Transverse colon (tissue), 4 donors: ENCODE results near the gene AGAP1.

ENCODE experiments used
- CTCF ChIP-seq, 5 experiments: fragments of 200-600 bp in 3 of 5; fragments of 450-650 bp in 2 of 5; sonication (generic) in 3 of 5; IDR thresholded peaks; 1 replicate in 2 of 5; 2 replicates in 3 of 5; pipeline ENCODE4 v1.5.1; 2016 to 2017; ENCODE audit warnings: antibody characterized with exemption in 5 of 5, inconsistent platforms in 3 of 5, mild to moderate bottlenecking in 2 of 5, moderate library complexity in 1 of 5
- EP300 ChIP-seq: sonication (generic); formaldehyde crosslinking; IDR thresholded peaks from one replicate; pipeline ENCODE4 v1.6.1; 2017; ENCODE audit warnings: antibody characterized with exemption, low read depth
- POLR2A ChIP-seq: fragments of 450-650 bp; IDR thresholded peaks from one replicate; pipeline ENCODE4 v1.6.1; 2016; ENCODE audit warnings: antibody characterized with exemption, mild to moderate bottlenecking, moderate library complexity
- POLR2AphosphoS5 ChIP-seq, 3 donors: sonication (generic); formaldehyde crosslinking; IDR thresholded peaks; one replicate each; pipeline ENCODE4 v1.6.1; 2016; ENCODE audit warnings: antibody characterized with exemption in 3 of 3

- TF ChIP-seq CTCF (IDR thresholded peaks at IDR 0.05) (no peak), POLR2A (no peak), EP300 (no peak), POLR2AphosphoS5 (IDR thresholded peaks at IDR 0.05) (no peak)
These were observed 170.0 kb downstream of the AGAP1 start for GRCh38 chr2:235663875-235664274.
